Erythroblast (primary cell): ENCODE measurements around the gene CFAP20DC.

Experiments
- GATA1 ChIP-seq: IDR thresholded peaks from 2 replicates; pipeline ENCODE4 v1.6.1; 2011; ENCODE audit warnings: low read depth, mild to moderate bottlenecking, control low read depth, low read length, moderate library complexity
- POLR2A ChIP-seq: IDR thresholded peaks from 2 replicates; pipeline ENCODE4 v1.6.1; 2011; ENCODE audit warnings: mild to moderate bottlenecking, low read length

DNA sequence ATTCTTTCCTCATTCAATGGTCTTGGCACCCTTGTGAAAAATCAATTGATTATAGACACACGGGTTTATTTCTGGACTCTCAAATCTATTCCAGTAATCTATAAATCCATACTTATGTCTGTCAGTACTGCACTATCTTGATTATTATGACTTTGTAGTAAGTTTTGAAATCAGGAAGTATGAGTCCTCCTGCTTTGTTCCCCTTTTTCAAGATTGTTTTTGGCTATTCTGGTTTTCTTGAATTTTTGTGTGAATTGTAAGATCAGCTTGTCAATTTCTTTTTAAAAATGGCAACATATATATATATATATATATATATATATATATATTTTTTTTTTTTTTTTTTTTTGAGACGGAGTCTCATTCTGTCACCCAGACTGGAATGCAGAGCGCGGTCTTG lies 32.3 kb upstream of the CFAP20DC start:
- no peak for TF ChIP-seq POLR2A
- no peak for TF ChIP-seq GATA1
